Activated CD8-positive, alpha-beta memory T cell treated with anti-CD3 and anti-CD28 coated beads for 1 hour (primary cell): ENCODE data around the gene SPNS3.

Experiments
- DNase-seq, 2 donors: peaks; one replicate each; pipeline ENCODE4 v3.0.0-alpha.2; 2020; ENCODE audit warnings: low read depth in 1 of 2; ENCODE audit errors: extremely low read depth in 1 of 2

SPNS3 gene

DNA sequence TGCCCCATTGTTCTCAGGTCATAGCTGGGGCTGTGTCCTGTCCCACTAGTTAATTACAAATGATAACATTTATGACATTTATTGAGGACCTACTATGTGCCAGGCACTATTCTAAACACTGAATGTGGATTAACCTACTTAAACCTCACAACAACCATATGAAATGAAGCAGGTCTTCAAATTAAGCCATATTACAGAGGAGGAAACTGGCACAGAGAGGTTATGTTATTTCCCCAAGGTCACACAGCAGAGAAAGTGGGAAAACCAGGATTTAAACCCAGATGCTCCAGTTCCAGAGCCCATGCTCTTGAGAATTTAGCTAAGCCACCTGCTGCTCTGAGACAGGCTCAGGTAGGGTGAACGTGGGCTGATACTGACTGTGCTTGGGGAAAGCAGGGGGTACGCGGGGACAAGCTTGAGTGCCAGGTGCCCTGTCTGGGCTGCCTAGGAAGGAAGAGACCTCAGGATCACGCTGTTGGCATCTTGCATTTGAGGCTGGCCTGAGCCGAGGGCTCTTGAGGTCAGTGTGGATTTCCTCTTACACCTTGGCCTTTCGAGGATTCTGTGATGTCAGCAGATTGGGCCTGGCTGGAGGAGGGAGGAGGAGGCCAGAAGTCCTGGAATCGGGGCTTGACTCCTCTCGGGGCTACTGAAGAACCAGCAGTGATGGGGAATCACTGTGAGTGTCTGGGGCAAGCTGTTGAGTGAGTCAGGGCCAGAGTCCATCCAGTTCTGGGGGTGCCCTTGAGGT is 73.8 kb downstream of the SPNS3 start:
- no peak for DNase-seq

DNA sequence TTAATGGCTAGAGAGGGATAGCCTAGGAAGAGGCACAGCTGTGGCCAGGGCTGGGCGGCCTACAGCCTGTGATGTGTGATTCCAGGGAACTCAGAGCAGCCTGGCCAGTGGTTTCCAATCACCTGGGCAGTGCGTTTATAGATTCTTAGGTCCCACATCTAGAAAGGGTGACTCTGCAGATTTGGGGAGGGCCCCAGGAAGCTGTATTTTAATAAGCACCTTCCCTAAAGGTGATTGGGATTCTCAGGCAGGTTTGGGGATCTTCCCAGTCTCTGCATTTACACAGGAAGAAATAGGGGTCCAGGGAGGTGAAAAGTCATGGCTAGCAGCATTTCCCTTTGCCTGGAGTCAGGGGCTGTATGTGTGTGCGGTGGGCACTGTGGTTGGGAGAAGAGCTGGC is 74.5 kb downstream of the SPNS3 start:
- DNase-seq, result no peak

DNA sequence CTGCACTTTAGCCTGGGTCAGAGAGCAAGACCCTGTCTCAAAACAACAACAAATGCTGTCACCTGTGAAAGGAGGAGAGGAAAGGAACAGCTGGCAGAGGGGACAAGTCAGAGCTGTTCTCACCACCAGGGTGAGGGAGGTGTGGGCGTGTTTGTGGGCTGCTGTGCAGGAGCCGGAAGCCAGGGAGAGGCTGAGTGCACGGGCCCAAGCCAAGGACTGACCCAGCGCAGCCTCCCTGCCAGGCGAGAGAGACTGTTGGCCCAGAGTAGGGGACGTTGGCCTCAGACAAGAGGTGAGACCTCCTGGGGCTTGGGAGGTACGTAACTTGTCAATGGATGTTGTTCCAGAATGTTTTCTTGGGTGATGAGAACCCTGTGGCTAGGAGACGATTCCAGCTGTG is 75.7 kb downstream of the SPNS3 start:
- DNase-seq, result no peak

DNA sequence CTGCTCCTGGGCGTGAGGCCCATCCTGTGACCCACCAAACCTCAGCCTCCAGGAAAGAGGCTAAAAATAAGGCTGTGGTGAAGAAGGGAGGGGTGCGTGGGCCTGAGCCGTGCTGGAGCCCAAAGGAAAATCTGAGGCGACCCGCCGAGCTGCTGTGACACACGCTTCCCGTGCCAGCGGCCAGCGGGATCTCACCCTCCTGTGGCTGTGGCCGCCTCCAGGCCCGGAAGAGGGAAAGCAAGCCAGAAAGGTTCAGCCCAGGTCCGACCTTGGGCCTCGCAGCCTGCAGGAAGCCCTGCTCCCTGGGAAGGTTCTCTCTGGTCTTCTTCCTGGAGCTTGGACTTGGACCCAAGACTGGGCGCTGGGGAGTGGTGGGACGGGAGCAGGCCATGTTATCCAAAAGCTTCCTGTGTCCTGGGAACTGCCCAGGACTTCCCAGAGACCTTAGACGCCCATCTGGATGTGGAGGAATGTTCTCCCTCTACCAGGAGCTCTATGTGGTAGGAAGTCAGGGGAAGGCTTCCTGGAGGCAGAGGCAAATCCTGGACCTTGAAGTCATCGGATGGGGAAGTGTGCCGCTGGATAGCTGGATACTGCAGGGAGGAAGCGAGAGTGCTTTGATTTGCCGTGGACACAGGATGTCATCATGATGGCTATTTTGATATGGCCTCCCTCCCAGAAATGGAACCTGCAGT is 76.3 kb downstream of the SPNS3 start:
- no peak for DNase-seq

DNA sequence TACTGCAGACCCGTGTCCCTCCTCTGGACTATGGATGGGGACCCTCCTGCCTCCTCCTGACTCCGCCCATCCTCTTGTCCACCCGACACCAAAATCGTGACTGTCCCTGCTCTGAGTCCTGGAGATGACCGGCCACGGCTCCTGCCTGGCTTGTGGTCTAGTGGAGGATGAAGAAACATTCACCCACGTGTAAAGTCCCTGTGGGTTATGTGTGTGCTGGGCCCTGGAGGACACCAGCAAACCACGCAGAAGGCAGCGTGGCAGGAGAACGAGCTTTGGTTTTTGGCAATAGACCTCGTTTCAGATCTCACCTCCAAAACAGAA is 76.8 kb downstream of the SPNS3 start:
- DNase-seq, result no peak

DNA sequence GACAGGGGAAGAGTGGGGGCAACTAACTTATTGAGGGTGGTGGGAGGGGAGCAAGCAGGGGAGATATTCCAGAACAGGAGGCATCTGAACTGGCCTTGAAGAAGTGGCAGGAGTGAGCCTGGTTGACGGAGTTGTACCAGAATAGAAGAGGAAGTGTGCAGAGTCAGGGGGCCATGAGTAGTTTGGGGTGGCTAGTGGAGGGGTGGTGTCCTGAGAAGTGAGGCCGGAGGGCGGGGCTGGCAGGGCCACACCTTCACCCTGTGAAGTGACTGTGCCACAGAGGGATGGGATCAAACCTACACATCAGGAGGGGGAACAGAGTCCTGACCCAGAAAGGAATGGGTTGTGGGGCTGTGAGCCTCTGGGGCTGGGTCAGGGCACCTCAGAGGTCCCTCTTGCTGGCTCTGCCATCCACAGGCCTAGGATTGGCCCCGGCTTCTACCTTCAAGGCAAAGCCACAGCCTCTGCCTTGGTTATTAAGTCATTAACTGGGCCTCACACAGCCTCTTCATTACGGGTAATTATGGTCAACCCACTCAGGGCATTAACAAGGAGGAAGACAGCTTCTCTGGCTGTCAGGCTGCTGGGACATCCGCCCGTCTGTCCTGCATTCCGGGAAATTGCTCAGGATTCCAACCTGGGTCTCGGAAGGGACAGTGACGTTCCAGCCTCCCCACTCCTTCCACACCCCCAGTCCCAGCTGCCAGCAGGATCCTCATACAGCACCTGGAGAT is 77.6 kb downstream of the SPNS3 start:
- DNase-seq, result no peak

DNA sequence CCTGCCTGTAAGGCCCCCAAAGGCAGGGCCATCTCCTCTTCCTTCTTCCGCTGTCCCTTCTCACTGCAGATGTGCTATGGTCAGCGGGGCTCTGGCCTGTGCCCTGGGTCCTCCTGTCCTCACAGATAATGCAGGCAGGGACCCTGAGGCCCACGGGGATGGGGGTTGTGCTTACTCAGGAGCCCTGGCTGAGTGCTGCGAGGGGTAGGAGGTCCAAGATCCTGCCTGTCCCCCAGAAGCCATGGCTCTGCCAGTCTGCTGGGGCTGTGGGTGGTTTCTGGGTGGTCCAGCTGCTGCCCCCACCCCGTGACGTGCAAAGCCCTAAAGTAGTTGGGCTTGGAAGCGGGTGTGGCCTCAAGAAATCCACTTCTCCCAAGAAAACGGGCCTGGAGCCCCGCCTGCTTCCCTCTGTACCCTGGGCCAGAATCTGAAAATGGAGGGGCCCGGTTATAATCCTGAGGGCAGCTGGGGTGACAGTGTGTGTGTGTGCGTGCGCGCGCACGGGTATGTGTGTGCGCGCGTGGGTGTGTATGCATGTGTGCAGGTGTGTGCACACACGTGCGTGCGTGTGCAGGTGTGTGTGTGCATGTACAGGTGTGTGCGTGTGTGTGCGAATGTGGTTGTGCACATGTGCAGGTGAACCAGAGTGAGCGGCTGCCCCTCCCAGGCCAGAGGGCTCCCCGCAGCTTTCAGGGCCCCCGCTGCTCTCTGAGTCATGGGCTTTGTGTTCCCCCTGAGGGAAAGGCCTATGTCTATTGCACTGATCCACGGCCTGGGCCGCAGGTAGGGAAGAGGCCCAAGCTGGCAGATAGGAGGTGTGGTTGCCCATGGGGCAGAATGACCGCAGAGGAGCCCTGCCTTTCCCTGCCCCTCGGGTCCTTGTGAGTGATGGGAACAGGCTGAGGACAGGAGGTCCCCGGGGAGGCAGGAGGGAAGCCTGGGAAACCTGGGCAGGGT is 78.7 kb downstream of the SPNS3 start:
- DNase-seq, result no peak

DNA sequence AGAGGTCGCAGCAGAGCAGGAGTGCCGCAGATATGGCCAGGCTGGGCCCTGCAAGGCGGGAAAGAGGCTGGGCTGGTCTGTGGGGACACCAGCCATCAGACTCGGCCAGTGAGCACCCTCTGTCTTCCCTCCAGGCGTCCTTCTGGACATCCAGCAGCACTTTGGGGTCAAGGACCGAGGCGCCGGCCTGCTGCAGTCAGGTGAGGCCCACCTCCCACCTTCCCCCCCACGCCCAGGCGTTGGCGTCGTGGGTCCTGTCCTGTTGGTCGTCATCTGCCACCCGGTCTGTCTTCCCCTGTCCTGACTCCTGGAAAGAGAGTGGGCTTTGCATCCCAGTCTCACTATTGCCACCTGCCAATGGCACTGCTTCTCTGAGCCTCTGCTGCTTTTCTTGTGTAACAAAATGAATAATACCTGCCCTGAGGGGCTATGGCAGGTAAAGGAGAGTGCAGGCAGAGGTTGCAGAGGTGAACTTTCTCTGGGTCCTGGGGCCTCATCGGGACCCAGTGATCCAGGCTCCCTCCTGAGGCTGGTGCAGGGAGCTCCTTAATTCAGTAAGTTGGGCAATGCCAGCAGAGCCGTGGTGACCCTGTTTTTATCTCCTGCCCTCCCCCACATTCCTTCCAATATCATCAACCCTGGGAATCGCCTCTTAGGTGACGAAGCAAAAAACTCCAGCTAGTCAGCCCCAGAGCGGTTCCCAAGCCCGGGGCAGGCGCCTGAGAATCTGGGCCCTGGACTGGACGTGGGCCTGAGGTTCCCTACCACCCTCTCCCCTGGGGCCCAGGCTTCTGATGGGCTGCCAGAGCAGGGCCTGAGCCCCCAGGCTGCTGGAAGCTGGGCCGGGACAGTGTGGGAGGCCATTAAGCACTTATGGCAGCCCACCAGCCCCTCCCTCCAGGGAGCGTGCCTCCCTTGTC is 79.6 kb downstream of the SPNS3 start:
- DNase-seq, result no peak

DNA sequence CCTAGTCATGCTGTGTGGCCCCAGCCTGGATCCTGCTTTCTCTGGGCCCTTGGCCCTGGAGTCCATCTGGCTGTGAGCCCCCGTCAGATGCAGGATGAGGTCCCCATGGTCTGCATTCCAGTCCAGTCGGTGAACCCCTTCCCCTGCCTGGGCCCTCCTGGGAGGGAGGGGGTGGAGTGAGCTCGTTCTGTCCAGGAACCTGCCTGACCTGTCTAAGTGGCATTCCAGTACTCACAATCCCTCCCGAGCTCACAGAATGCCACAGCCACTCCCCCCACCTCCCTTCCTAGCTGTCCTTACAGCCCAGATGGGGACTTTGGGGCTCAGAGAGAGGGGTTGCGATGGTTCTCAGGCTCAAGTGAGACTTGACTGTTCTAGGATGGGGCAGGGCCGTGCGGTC is 80.5 kb downstream of the SPNS3 start:
- no peak for DNase-seq

DNA sequence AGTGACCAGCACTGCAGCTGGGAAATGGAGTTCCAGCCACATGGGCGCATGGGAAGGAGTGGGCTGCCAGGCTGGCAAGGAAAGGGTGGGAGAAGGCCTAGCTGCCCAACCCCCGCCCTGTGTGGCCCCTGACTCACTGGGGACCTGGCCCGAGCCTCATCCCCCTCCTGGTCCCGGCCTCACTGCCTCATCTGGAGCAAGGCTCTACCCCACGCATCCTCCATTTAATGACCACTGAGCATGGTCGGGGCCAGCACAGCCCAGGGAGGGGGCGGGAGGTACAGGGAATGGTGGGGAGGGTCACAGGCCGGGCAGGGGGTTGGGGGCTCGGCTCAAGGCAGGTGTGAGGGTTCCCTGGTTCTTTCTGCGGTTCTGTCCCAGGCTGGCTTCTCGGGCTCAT is 81.0 kb downstream of the SPNS3 start:
- no peak for DNase-seq

DNA sequence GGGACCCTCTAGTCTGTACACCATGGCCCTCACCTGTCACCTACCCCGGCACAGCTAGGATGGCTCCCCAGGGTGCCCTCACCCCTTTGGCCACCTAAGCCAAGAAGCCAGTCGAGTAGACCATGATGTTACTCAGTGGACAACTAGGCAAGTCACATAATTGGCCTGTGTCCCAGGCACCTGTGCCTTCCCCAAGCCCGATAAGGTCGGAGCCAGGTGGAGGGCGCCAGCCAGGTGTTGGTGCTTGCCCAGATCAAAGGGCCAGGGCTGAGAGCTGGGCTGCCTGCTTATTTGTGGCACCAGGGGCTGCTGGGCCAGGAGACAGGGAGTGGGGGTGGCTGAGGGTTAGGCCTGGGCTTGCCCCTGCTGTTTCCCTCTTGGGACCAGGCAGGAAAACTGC is 81.8 kb downstream of the SPNS3 start:
- DNase-seq, result no peak

DNA sequence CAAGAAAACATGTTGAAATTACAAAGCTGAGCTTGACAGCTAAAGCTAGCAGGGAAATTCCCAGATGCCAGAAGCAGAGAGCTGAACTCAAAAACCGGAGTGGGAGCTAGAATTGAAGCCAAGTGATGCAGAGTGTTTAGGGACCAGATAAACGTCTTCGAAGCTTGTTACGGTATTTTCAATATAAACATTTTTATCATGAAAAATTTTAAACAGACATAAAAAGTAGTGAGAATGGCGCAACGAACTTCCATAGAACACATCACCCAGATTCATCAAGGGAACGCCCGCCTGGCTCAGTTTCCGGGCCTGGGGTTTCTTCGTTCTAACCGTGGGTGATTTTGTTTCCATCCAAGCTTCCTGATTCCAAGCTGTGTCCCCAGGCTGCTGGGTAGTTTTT is 83.0 kb downstream of the SPNS3 start:
- no peak for DNase-seq

DNA sequence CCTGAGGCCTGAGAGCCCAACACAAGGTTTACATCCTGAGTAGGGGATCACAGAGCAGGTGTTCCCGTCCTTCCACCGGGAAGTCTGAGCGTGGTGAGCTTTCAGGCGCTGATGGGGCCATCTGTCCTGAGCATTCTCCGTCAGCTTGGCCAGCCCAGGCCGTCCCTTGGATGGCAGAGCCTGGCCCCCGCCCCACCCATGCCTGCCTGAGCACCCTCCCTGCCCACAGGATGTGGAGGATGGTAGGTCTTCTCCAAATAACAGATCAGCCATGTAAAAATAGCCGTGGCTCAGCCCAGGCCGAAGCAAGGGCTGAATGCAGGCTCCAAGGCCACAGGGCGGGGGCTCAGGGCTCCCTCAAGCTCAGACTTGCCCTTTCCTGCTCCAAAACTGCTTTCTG is 85.2 kb downstream of the SPNS3 start:
- no peak for DNase-seq

DNA sequence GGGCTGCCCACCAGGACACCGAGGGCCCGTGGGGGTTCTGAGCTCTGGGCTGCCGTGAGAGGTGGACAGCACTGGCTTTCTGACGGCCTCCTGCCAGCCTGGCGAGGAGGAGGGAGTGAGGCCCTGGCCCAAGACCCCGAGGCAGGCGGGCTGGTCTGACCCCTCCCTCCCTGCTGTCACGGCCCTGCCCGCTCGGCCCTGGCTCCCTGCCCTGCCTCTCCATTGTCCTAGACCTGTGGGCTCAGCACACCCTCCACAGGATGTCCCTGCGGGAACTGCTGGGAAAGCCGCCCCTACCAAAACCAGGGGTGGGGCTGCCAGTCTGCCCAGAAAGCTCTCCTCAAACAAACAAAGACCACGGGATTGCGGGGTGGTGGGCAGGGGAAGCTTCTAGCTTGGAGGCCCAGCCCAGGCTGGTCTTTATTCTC is 85.6 kb downstream of the SPNS3 start:
- no peak for DNase-seq

DNA sequence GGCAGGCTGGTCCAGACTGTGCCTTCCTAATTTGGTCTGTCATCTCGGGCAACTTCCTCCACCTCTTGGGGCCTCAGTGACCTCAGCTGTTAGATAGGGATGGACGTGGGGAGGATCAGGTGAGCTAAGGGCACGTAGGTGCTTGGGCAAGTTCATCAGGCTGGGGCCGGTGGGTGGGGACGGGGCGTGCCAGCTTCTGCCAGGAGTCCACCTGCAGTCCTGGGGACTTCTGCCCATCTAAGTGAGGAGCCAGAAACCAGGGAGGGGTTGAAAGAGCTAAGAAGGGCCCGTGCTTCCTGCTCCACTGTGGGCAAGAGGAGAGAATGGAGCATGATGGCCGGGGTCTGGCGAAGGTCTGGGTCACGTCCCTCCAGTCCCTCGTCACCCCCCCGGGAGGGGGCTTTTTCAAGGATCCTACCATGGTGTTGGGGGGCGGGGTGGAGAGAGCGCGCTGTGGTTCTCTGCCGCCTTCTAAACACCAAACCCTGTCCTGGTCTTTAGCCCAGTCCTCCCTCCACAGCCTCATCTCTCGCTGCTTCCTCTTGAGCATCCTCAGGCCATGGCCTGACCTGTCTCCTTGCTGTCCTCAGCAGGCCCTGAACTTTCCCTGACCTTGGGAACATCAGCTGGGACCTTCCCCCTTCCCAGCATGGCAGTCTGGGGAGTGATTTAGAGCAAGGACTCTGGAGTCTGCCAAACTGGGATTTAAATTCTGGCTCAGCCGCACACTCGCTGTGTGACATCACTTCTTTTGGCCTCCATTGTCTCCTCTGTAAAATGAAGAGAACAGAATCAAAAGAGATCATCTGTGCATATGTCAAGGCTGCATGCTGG is 86.5 kb downstream of the SPNS3 start:
- no peak for DNase-seq

DNA sequence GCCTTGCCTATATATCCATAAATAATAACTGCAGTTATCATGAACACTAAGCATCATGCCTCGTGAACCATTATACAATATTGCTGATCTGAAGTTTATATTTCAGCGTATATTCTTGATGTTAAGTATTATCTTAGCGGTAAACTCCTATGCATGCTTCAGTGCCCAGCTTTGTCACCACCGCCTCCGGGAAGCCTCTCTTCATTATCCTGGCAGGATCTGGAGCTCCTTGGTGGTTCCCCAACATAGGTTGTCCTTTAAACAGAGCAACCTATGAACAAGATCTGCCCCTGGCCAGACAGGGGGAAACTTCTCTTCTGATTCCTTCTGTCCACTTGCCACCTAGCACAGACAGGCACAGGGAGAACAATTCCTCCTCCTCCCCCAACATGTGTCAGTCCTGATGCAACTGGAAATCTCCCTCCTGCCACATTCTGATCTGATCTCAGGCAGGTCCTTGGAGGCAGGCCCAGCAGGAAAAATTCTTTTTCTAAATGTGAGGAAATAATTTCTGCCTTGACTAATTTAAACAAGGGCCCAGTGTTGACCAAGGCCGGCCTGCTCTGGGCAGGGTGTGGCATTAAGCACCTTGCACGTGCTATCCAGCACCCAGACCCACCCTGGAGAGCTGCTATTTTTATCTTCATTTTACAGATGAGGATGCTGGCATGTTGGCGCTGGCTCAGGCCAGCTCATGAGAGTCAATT is 87.3 kb downstream of the SPNS3 start:
- no peak for DNase-seq

DNA sequence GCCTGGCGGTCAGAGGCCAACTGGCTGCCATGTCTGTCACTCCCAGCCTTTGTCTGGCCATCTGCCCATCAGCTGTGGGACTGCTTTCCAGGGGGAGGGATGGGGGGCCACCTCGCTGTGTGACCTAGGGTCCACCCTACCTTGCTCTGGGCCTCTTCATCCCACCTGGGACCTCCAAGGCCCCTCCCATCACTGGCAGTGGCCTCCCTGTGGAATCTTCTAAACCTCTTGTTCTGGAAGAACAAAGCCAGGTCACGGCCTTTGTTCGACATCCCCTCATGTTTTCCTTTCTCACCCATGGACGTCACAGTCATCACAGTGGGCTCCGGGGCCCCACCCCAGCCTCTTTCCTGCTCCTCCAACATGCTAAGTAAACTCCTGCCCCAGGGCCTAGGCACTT is 88.9 kb downstream of the SPNS3 start:
- DNase-seq, result no peak

DNA sequence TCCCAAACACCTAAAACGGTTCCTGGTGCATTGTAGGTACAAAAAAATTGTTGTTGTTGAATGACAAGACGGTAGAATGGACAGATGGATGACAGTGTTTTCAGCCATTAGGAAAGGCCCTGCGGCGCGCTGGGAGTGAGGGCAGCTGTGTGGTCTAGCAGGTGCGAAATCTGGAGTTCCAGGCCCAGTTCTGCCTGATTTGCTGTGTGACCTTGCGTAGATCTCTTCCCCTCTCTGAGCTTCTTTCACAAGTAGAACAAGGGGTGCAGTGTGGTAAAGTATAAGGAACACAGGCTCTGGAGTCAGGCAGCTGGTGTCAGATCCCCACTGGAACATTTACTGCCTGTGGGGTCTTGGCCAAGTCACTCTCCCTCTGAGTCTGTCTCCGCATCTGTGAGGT is 90.2 kb downstream of the SPNS3 start:
- DNase-seq, result no peak
